MM.1S (cell line): ENCODE results near the gene CRHBP.

ENCODE experiments used
- EZH2phosphoT487 ChIP-seq: fragments of 300-600 bp; sonication (generic); IDR thresholded peaks from 2 replicates; pipeline ENCODE4 v1.6.1; 2018; ENCODE audit warnings: antibody characterized with exemption, low read length
- TF ChIP-seq, protein P1 (sequence below): fragments of 300-600 bp; sonication (generic); IDR thresholded peaks from 2 replicates; pipeline ENCODE4 v1.5.1; 2016; ENCODE audit warnings: antibody characterized with exemption, low read length, mixed read lengths

DNA sequence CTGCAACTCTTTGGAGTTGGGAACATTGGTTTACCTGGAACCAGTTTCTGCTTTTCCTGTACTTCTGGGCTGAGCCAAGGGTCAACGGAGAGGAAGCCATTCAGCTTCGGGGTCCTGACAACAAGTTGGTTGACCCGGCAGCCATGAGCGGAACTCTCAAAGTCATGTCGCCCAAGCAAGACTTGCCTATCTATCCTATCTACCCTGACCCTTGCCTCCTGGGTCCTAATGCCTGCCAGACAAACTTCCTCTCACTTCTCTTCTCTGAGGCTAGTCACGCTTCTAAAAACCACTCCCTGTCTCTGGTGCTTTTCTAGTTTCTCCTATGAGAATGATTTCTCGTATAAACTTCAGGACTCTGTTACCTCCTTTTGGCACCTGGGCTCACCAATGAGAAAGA is 44.7 kb upstream of the CRHBP start:
- TF ChIP-seq, protein P1, sequence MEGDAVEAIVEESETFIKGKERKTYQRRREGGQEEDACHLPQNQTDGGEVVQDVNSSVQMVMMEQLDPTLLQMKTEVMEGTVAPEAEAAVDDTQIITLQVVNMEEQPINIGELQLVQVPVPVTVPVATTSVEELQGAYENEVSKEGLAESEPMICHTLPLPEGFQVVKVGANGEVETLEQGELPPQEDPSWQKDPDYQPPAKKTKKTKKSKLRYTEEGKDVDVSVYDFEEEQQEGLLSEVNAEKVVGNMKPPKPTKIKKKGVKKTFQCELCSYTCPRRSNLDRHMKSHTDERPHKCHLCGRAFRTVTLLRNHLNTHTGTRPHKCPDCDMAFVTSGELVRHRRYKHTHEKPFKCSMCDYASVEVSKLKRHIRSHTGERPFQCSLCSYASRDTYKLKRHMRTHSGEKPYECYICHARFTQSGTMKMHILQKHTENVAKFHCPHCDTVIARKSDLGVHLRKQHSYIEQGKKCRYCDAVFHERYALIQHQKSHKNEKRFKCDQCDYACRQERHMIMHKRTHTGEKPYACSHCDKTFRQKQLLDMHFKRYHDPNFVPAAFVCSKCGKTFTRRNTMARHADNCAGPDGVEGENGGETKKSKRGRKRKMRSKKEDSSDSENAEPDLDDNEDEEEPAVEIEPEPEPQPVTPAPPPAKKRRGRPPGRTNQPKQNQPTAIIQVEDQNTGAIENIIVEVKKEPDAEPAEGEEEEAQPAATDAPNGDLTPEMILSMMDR: no peak
- no peak for TF ChIP-seq EZH2phosphoT487
